HUES48 (cell line): Measurements from ENCODE around the gene SLC66A1.

Source experiments
- H3K27ac ChIP-seq: one replicate; pipeline ENCODE4 v1.7.0; 2013; ENCODE audit warnings: low read depth, low read length, inconsistent platforms
- H3K27me3 ChIP-seq: 2 replicates; pipeline ENCODE4 v1.6.1; 2013; ENCODE audit warnings: mild to moderate bottlenecking, low read length; ENCODE audit not compliant: control insufficient read depth, insufficient read depth
- H3K36me3 ChIP-seq: 2 replicates; pipeline ENCODE4 v1.6.1; 2013; ENCODE audit warnings: low read length; ENCODE audit not compliant: control insufficient read depth, insufficient read depth
- H3K4me1 ChIP-seq: 2 replicates; pipeline ENCODE4 v1.6.1; 2013; ENCODE audit warnings: mild to moderate bottlenecking, low read length; ENCODE audit not compliant: control insufficient read depth, insufficient read depth
- H3K4me3 ChIP-seq: 2 replicates; pipeline ENCODE4 v1.5.1; 2013; ENCODE audit warnings: mild to moderate bottlenecking, low read depth, low read length
- H3K9ac ChIP-seq: 2 replicates; pipeline ENCODE4 v1.6.1; 2013; ENCODE audit warnings: mild to moderate bottlenecking, low read depth, low read length, moderate library complexity
- H3K9me3 ChIP-seq: 2 replicates; pipeline ENCODE4 v1.6.1; 2013; ENCODE audit warnings: low read length; ENCODE audit not compliant: control insufficient read depth, insufficient read depth

SLC66A1 gene

DNA sequence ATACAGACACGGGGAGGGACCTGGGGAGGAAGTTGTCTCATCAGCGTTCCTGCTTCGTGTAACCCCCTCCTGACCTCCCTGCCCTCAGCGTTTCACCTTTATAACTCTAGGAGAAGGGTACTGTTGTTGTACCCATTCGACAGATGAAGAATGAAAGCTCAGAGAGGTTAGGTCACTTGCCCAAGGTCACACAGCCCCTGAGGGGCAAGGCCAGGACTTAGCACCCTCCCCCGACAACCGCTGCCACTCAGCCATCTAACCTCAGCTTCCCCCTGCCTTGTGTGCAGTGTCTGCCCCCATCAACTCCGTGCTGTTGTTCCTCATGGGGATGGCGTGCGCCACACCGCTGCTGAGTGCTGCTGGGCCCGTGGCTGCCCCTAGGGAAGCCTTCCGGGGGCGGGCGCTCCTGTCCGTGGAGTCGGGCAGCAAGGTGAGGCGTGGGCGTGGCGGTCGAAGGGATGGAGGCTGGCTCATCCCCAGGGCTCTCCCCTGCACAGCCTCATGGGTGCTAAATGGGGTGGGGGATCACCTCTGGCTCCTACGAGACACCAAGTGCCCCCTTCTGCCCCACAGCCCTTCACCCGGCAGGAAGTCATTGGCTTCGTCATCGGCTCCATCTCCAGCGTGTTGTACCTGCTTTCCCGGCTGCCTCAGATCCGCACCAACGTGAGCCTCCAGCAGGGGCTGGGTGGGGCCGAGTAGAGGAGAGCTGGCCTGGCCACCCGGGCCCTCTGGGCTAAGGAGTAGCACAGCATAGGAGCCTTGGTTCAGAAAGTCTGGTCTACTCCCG, 14.0 kb downstream of the SLC66A1 start:
- no peak overlapping the region for H3K4me3 ChIP-seq
- no peaks in the 10 kb centered on the region for H3K9me3 ChIP-seq
- H3K27me3 ChIP-seq = no peaks in the 10 kb centered on the region
- H3K36me3 ChIP-seq = peaks cover 51% of the 10 kb centered on the region
- no peaks in the 10 kb centered on the region for H3K4me1 ChIP-seq
- no peak overlapping the region for H3K27ac ChIP-seq
- H3K9ac ChIP-seq = no peak overlapping the region

DNA sequence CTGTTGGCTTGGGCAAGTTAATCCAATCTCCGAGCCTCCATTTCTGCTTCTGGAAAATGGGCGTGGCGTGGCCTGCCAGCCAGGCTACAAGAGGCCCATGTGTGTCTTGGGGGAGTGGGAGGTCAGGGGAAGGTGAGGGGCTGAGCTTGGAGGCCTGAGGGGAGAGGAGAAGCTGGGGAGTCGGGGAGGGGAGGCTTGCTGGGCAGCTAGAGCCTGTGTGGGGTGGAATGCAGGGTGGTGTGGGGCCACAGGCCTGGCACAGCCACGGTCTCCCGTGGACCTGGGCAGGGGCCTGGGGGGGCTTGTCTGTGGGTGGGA, 14.6 kb downstream of the SLC66A1 start:
- H3K36me3 ChIP-seq = peaks cover 51% of the 10 kb centered on the region
- no peak overlapping the region for H3K9ac ChIP-seq
- H3K4me1 ChIP-seq = no peaks in the 10 kb centered on the region
- H3K4me3 ChIP-seq = no peak overlapping the region
- H3K9me3 ChIP-seq = no peaks in the 10 kb centered on the region
- no peaks in the 10 kb centered on the region for H3K27me3 ChIP-seq
- no peak overlapping the region for H3K27ac ChIP-seq

DNA sequence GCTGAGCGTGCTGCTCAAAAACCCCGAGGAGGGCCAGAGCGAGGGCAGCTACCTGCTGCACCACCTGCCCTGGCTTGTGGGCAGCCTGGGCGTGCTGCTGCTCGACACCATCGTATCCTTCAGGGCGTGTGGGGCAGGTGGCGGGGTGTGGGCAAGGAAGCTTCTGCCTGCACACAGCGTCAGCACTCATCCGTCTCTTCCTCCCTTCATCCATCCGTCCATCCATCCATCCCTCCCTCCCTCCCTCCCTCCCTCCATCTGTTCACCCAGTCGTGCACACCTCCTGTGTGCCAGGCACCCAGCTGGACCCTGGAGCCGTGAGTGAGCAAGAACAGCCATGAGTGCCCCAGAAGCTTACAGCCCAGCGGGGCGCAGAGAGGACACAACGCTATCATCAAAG, 15.2 kb downstream of the SLC66A1 start:
- no peak overlapping the region for H3K9ac ChIP-seq
- peaks cover 46% of the 10 kb centered on the region for H3K36me3 ChIP-seq
- no peaks in the 10 kb centered on the region for H3K27me3 ChIP-seq
- no peaks in the 10 kb centered on the region for H3K9me3 ChIP-seq
- H3K4me3 ChIP-seq = no peak overlapping the region
- no peaks in the 10 kb centered on the region for H3K4me1 ChIP-seq
- H3K27ac ChIP-seq = no peak overlapping the region

DNA sequence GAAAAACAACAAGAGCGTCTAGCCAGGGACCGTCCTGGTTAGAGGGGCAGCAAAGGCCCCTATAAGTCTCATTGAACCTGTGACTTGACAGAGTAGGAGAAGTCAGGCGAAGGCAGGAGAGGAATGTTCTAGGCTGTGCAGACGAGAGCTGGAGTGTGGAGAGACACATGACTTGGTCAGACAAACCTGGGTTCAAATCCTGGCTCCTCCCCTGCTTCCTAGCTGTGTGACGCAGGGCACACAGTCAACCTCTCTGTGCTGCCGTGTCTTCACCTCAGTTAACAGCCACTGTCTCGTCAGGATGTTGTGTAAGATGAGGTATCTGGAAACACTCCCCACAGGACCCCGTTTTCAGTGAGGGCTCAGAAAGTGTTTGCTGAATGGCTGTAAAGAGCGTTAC, 15.6 kb downstream of the SLC66A1 start:
- Histone ChIP-seq H3K27me3 (no peaks in the 10 kb centered on the region), H3K36me3 (peaks cover 45% of the 10 kb centered on the region)

DNA sequence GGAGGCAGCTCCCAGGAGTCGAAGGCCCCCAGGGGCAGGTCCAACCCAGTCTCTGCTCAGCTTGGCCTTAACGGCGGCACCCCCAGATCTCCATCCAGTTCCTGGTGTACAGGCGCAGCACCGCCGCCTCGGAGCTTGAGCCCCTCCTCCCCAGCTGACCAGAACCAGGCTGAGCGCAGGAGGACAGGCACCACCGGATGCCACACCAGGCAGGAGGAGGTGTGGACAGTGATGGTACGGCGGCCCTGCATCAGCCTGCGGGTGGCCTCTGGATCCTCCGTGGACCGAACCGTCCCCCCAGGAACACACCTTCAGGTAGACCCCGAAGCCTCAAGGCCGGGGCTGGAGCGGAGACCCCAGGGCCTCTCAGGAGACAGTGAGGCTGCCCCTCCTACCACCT, 16.4 kb downstream of the SLC66A1 start:
- H3K27ac ChIP-seq = no peak overlapping the region
- no peaks in the 10 kb centered on the region for H3K9me3 ChIP-seq
- no peaks in the 10 kb centered on the region for H3K27me3 ChIP-seq
- no peaks in the 10 kb centered on the region for H3K4me1 ChIP-seq
- peaks cover 45% of the 10 kb centered on the region for H3K36me3 ChIP-seq
- H3K9ac ChIP-seq = no peak overlapping the region
- no peak overlapping the region for H3K4me3 ChIP-seq

More for the DNA sequence above, 15.6 kb downstream of the SLC66A1 start:
- Histone ChIP-seq H3K9ac (no peak overlapping the region), H3K9me3 (no peaks in the 10 kb centered on the region), H3K4me3 (no peak overlapping the region), H3K4me1 (no peaks in the 10 kb centered on the region), H3K27ac (no peak overlapping the region)

DNA sequence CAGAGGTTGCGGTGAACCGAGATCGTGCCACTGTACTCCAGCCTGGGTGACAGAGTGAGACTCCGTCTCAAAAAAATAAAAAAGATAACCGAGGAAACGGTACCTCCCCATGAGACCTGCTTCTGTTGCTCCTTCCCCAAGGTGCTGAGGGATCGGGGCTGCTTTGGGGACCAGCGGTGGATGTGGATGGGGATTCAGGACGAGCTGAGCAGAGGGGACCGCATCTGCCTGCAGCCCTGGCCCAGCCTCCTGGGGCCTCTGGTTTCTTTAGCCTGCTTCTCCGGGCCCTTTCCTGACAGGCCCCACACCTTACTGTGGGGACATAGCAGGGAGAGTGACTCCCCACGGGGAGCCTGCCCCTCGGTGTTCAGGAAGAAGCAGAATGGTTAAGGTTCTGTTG, 17.1 kb downstream of the SLC66A1 start:
- Histone ChIP-seq H3K4me3 (no peak overlapping the region), H3K27me3 (no peaks in the 10 kb centered on the region), H3K9me3 (no peaks in the 10 kb centered on the region), H3K9ac (no peak overlapping the region), H3K27ac (no peak overlapping the region), H3K36me3 (peaks cover 38% of the 10 kb centered on the region), H3K4me1 (no peaks in the 10 kb centered on the region)

DNA sequence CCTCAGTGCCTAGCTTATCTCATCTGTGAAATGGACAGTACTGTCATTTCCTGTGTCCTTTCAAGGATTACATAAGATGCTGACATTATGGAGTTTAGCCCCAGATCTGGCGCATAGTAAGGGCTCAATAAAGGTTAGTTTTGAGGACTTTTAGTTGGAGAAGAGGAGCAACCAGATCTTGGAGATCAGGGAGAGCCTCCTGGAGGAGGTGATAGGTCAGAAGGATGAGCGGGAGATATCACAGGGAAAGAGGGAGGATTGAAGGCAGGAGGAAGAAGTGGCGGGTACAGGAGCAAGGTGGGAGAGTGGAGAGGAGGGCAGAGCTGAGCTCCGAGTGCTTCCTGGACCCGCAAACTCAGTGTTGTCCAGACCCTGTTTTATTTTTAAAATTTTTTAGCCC, 17.5 kb downstream of the SLC66A1 start:
- H3K27ac ChIP-seq = no peak overlapping the region
- peaks cover 35% of the 10 kb centered on the region for H3K36me3 ChIP-seq

DNA sequence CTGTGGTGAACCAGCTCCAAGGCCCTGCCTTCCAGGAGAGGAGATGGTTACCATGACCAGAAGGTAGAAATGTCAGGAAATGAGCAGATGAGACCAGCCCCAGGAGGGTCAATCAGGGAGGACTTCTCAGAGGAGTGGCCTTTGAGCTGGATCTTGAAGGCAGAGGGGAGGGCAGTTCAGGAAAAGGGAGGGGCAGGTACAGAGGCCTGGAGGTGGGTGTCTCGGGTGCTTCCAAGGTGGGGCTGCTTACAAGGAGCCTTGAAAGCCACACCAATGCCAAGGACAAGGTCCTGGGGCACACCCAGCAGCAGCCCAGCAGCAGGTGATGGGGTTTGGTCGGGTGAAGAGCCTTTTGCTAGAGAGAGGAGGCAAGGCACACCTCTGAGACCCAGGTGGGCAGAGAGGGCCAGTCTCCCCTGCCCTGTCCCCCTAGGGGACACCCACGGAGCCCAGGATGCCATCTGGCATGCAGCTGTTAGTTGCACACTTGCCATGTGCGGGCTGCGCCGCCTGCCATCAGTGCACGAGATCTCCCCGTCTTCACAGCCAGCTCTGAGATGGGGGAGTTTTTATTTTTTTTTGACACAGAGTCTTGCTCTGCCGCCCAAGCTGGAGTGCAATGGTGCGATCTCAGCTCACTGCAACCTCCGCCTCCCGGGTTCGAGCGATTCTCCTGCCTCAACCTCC, 18.5 kb downstream of the SLC66A1 start:
- Histone ChIP-seq H3K9ac (no peak overlapping the region), H3K36me3 (peaks cover 25% of the 10 kb centered on the region), H3K27ac (no peak overlapping the region), H3K9me3 (no peaks in the 10 kb centered on the region), H3K4me3 (no peak overlapping the region), H3K27me3 (no peaks in the 10 kb centered on the region), H3K4me1 (no peaks in the 10 kb centered on the region)

More for the DNA sequence above, 17.5 kb downstream of the SLC66A1 start:
- Histone ChIP-seq H3K9ac (no peak overlapping the region), H3K4me3 (no peak overlapping the region), H3K4me1 (no peaks in the 10 kb centered on the region), H3K9me3 (no peaks in the 10 kb centered on the region), H3K27me3 (no peaks in the 10 kb centered on the region)

DNA sequence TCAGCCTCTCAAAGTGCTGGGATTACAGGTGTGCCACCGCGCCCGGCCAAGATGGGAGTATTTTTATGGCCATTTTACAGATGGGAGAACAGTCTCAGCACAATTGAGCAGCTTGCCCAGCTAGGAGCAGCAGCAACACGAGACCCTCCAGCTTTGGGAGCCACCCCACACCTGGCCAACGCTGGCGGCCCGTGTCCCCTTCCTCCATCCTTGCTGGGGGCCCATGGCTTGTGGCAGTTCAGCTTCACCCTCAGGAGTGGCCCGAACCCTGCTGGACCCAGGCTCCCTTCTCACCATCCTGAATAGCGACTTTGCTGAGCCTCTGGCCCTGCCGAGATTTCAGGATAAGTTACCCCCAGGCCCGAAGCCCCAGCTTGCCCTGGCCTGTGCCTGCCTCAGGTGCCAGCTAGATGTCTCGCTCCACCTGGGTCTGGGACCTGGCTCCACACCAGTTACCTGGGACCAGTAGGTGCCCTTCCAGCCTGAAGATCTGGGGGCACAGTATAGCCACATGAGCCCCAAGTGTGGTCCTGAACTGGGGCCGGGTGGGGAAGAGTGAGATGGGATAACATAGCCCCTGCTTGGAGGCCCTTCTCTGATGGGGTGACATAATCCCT, 19.2 kb downstream of the SLC66A1 start:
- Histone ChIP-seq H3K4me3 (no peak overlapping the region), H3K4me1 (no peaks in the 10 kb centered on the region), H3K27me3 (no peaks in the 10 kb centered on the region), H3K9me3 (no peaks in the 10 kb centered on the region), H3K27ac (no peak overlapping the region), H3K9ac (no peak overlapping the region), H3K36me3 (peaks cover 17% of the 10 kb centered on the region)

DNA sequence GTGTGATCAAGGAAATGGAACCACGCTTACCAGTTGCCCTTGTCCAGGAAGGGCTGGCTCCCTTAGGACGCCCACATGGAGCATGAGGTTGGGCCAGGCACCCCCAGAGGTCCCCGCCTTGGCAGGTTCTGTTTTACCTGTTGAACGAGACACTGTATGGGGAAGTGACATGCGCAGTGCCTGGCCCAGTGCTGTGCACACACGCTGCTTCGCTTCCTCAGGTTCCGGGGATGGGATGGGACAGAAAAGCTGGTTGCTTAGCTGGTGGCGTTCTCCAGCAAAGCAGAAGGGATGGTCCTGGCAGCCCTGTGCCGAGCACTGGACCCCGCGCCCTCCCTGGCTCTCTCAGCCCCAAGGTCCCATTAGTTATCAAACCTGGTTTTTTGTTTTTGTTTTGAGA, 20.7 kb downstream of the SLC66A1 start:
- Histone ChIP-seq H3K9ac (no peak overlapping the region), H3K9me3 (no peaks in the 10 kb centered on the region), H3K4me3 (no peak overlapping the region), H3K27ac (no peak overlapping the region), H3K27me3 (no peaks in the 10 kb centered on the region), H3K36me3 (peaks cover 9% of the 10 kb centered on the region), H3K4me1 (peaks cover under 1% of the 10 kb centered on the region)
